ENCODE results near the gene SRF. TPM values are rescaled to one million over a fixed set of nuclear protein-coding genes. Genes with fewer than 3 reads are reported as not detected.

The SRF gene
- total RNA-seq, 1 donor from 2014 or later, result 42.7 TPM

DNA sequence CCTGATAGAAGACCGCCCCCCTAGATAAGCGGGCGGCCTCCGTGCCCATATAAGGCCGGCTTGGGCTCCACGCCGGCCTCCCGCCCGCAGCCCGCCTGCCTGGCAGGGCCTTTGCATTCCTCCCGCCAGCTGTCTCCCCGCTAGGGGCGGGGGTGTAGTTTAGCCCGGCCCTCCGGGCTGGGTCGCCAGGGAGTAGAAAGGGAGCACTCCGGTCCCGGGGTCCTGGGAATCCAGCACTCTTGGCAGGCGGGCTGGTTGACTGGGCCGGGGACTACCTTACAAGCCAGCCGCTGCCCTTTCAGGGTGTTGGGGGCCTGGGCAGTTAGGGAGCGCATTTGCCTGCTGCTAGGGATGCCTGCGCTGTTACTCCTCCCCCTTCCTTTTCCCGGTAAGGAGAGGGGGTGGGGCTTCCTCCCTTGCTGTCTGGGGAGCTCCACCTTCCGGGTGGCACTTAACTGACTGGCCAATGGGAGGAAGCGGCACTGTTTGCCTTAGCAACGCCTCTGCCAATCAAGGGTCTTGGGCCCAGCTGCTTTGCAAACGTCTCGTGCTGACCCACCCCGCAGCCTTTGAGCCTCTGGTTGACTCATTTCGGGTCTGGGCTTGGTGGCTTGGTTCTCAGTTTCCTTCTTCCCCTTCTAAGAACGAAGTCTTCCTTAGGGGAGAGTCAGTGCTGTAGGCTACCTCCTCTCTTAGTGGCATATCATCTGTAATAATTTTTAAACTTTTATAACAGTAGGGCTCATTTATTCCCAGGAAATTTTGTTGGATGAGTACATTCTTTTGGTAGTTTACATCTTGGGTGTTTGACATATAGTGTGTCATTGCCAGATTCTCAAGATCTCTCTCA is 3.4 kb downstream of the SRF start:
- peaks cover 24% of the 10 kb centered on the region for H3K36me3 Mint-ChIP-seq (ENCODE audit: low read depth)
- H3K27ac Mint-ChIP-seq (ENCODE audit: unreplicated experiment), result peak overlapping the region; percentile 96
- TF ChIP-seq, protein P1, sequence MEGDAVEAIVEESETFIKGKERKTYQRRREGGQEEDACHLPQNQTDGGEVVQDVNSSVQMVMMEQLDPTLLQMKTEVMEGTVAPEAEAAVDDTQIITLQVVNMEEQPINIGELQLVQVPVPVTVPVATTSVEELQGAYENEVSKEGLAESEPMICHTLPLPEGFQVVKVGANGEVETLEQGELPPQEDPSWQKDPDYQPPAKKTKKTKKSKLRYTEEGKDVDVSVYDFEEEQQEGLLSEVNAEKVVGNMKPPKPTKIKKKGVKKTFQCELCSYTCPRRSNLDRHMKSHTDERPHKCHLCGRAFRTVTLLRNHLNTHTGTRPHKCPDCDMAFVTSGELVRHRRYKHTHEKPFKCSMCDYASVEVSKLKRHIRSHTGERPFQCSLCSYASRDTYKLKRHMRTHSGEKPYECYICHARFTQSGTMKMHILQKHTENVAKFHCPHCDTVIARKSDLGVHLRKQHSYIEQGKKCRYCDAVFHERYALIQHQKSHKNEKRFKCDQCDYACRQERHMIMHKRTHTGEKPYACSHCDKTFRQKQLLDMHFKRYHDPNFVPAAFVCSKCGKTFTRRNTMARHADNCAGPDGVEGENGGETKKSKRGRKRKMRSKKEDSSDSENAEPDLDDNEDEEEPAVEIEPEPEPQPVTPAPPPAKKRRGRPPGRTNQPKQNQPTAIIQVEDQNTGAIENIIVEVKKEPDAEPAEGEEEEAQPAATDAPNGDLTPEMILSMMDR (IDR thresholded peaks at IDR 0.05), result peak; percentile 54
- H3K9me3 Mint-ChIP-seq (ENCODE audit: low read depth), result no peaks in the 10 kb centered on the region
- H3K27me3 Mint-ChIP-seq (ENCODE audit: low read depth), result no peaks in the 10 kb centered on the region
- peak; percentile 98 for DNase-seq (ENCODE audit: low spot score)
- H3K4me3 Mint-ChIP-seq (ENCODE audit: unreplicated experiment), result peak overlapping the region; percentile 97
- peaks cover 35% of the 10 kb centered on the region for H3K4me1 Mint-ChIP-seq (ENCODE audit: low read depth)

DNA sequence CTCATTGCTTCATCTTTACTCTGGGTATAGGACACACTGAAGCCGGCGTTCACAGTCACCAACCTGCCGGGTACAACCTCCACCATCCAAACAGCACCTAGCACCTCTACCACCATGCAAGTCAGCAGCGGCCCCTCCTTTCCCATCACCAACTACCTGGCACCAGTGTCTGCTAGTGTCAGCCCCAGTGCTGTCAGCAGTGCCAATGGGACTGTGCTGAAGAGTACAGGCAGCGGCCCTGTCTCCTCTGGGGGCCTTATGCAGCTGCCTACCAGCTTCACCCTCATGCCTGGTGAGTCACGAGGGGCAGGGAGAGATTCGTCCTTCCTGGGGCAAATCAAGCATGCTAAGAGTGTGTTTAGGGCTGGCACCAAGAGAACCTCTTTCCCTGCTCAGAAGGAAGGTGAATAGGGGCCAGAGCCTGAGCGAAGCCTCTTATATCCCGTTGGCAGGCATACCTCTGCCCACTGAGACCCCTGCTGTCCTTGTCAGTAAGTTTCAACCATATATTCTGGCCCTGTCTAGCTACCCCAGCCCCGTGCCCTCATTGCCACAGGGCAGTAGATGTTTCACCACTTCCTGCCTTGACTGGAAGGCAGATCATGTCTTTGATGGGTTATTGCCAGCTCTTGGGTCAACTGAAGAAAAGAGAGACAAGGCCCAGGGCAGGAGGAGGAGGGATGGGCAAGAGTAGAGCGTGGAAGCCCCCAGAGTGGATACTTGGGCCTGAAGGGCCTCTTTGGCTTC is 4.8 kb downstream of the SRF start:
- H3K36me3 Mint-ChIP-seq (ENCODE audit: low read depth), result peaks cover 24% of the 10 kb centered on the region
- peaks cover 29% of the 10 kb centered on the region for H3K4me1 Mint-ChIP-seq (ENCODE audit: low read depth)
- H3K27me3 Mint-ChIP-seq (ENCODE audit: low read depth), result no peaks in the 10 kb centered on the region

DNA sequence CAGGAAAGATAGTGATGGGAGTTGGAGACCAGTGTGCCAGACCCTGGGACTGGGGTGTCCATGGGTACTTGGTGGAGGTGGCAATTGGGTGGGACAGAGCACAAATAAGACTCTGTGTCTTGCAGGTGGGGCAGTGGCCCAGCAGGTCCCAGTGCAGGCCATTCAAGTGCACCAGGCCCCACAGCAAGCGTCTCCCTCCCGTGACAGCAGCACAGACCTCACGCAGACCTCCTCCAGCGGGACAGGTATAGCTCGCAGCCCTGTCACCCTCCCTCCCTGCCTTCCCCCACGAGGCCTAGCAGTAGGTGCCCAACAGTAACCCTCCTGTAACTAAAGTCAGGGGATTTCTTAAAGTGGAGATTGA is 5.3 kb downstream of the SRF start:
- DNase-seq (ENCODE audit: low spot score), result no peak
- H3K36me3 Mint-ChIP-seq (ENCODE audit: low read depth), result peaks cover 24% of the 10 kb centered on the region
- no peak overlapping the region for H3K4me3 Mint-ChIP-seq (ENCODE audit: unreplicated experiment)
- peaks cover 35% of the 10 kb centered on the region for H3K4me1 Mint-ChIP-seq (ENCODE audit: low read depth)
- H3K9me3 Mint-ChIP-seq (ENCODE audit: low read depth), result no peaks in the 10 kb centered on the region
- H3K27me3 Mint-ChIP-seq (ENCODE audit: low read depth), result no peaks in the 10 kb centered on the region
- TF ChIP-seq, protein P1 (IDR thresholded peaks at IDR 0.05), result no peak
- peak overlapping the region; percentile 61 for H3K27ac Mint-ChIP-seq (ENCODE audit: unreplicated experiment)

More for the DNA sequence above, 4.8 kb downstream of the SRF start:
- TF ChIP-seq, protein P1 (IDR thresholded peaks at IDR 0.05), result no peak
- Mint-ChIP-seq H3K27ac (ENCODE audit: unreplicated experiment) (peak overlapping the region; percentile 61), H3K9me3 (ENCODE audit: low read depth) (no peaks in the 10 kb centered on the region), H3K4me3 (ENCODE audit: unreplicated experiment) (no peak overlapping the region)
- no peak for DNase-seq (ENCODE audit: low spot score)

DNA sequence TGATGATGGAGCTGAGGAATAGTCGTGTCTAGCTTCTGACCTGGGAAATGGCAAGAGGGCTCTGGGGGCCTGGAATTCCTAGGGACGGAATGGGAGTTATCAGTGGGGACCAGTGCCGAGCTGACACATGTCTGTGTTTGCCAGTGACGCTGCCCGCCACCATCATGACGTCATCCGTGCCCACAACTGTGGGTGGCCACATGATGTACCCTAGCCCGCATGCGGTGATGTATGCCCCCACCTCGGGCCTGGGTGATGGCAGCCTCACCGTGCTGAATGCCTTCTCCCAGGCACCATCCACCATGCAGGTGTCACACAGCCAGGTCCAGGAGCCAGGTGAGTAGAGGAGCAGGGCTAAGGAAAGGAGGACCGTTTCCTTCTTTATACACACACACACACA is 7.1 kb downstream of the SRF start:
- peaks cover 22% of the 10 kb centered on the region for H3K36me3 Mint-ChIP-seq (ENCODE audit: low read depth)
- H3K9me3 Mint-ChIP-seq (ENCODE audit: low read depth), result no peaks in the 10 kb centered on the region
- H3K27ac Mint-ChIP-seq (ENCODE audit: unreplicated experiment), result no peak overlapping the region
- no peaks in the 10 kb centered on the region for H3K27me3 Mint-ChIP-seq (ENCODE audit: low read depth)
- no peak for DNase-seq (ENCODE audit: low spot score)
- H3K4me3 Mint-ChIP-seq (ENCODE audit: unreplicated experiment), result no peak overlapping the region
- peaks cover 40% of the 10 kb centered on the region for H3K4me1 Mint-ChIP-seq (ENCODE audit: low read depth)
- TF ChIP-seq, protein P1 (IDR thresholded peaks at IDR 0.05), result no peak
